ENCODE results near the gene HK3. TPM values are rescaled to one million over a fixed set of nuclear protein-coding genes. Genes with fewer than 3 reads are reported as not detected.

Gene HK3
- polyA plus RNA-seq, 1 donor from 2014 or later: 7.8 TPM

DNA sequence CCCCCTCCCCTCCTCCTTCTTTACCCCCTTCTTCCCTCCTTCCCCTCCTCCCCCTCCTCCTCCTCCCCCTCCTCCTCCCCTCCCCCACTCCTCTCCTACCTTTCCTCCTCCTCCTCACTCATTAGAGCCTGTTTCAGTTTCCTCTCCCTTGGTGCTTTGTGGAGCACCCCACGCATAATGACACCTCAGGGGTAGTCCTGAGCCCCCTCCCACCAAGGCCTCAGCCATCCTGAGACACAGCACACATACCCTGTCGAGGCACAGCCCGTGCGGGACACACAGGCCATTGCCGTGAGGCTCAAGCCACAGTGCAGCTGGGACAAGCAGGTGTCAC, 35.4 kb downstream of the HK3 start:
- H3K4me3 ChIP-seq (ENCODE audit: low read length): no peak overlapping the region
- no peaks in the 10 kb centered on the region for H3F3A ChIP-seq (ENCODE audit: insufficient read depth, low read length, poor library complexity, severe bottlenecking)
- no peaks in the 10 kb centered on the region for H3K9me2 ChIP-seq (ENCODE audit: insufficient read depth, low read length)
- H3K36me3 ChIP-seq (ENCODE audit: insufficient read depth, low read length): no peaks in the 10 kb centered on the region
- H3K27ac ChIP-seq (ENCODE audit: low read length): no peak overlapping the region
- H3K4me2 ChIP-seq (ENCODE audit: low read length): no peak overlapping the region
- H2AFZ ChIP-seq (ENCODE audit: low read depth, low read length): no peak overlapping the region
- TF ChIP-seq RAD21 (conservative IDR thresholded peaks at IDR 0.05): no peak
- TF ChIP-seq POLR2AphosphoS5 (IDR thresholded peaks at IDR 0.05): no peak
- no peak for TF ChIP-seq EP300 (conservative IDR thresholded peaks at IDR 0.05; ENCODE audit: poor library complexity, severe bottlenecking)
- TF ChIP-seq, protein P1, sequence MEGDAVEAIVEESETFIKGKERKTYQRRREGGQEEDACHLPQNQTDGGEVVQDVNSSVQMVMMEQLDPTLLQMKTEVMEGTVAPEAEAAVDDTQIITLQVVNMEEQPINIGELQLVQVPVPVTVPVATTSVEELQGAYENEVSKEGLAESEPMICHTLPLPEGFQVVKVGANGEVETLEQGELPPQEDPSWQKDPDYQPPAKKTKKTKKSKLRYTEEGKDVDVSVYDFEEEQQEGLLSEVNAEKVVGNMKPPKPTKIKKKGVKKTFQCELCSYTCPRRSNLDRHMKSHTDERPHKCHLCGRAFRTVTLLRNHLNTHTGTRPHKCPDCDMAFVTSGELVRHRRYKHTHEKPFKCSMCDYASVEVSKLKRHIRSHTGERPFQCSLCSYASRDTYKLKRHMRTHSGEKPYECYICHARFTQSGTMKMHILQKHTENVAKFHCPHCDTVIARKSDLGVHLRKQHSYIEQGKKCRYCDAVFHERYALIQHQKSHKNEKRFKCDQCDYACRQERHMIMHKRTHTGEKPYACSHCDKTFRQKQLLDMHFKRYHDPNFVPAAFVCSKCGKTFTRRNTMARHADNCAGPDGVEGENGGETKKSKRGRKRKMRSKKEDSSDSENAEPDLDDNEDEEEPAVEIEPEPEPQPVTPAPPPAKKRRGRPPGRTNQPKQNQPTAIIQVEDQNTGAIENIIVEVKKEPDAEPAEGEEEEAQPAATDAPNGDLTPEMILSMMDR (IDR thresholded peaks at IDR 0.05; ENCODE audit: poor library complexity, severe bottlenecking): no peak
- TF ChIP-seq EZH2 (IDR thresholded peaks at IDR 0.05; ENCODE audit: borderline replicate concordance, insufficient read depth, low read length, poor library complexity, severe bottlenecking): no peak
- TF ChIP-seq, protein P2, sequence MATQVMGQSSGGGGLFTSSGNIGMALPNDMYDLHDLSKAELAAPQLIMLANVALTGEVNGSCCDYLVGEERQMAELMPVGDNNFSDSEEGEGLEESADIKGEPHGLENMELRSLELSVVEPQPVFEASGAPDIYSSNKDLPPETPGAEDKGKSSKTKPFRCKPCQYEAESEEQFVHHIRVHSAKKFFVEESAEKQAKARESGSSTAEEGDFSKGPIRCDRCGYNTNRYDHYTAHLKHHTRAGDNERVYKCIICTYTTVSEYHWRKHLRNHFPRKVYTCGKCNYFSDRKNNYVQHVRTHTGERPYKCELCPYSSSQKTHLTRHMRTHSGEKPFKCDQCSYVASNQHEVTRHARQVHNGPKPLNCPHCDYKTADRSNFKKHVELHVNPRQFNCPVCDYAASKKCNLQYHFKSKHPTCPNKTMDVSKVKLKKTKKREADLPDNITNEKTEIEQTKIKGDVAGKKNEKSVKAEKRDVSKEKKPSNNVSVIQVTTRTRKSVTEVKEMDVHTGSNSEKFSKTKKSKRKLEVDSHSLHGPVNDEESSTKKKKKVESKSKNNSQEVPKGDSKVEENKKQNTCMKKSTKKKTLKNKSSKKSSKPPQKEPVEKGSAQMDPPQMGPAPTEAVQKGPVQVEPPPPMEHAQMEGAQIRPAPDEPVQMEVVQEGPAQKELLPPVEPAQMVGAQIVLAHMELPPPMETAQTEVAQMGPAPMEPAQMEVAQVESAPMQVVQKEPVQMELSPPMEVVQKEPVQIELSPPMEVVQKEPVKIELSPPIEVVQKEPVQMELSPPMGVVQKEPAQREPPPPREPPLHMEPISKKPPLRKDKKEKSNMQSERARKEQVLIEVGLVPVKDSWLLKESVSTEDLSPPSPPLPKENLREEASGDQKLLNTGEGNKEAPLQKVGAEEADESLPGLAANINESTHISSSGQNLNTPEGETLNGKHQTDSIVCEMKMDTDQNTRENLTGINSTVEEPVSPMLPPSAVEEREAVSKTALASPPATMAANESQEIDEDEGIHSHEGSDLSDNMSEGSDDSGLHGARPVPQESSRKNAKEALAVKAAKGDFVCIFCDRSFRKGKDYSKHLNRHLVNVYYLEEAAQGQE (IDR thresholded peaks at IDR 0.05; ENCODE audit: borderline replicate concordance): no peak
- no peak for TF ChIP-seq SMC3 (conservative IDR thresholded peaks at IDR 0.05; ENCODE audit: poor library complexity)
- TF ChIP-seq TAF1 (IDR thresholded peaks at IDR 0.05; ENCODE audit: low read depth): no peak
- no peak for TF ChIP-seq MXI1 (conservative IDR thresholded peaks at IDR 0.05; ENCODE audit: poor library complexity, severe bottlenecking)
- H3K9me3 ChIP-seq (ENCODE audit: low read length): no peaks in the 10 kb centered on the region
- H3K9ac ChIP-seq (ENCODE audit: low read length): no peak overlapping the region
- H3K79me2 ChIP-seq (replicated peaks; ENCODE audit: insufficient read depth, low read length): no peaks in the 10 kb centered on the region
- H3K27me3 ChIP-seq (ENCODE audit: insufficient read depth, low read depth, low read length): no peaks in the 10 kb centered on the region
- no peaks in the 10 kb centered on the region for H4K20me1 ChIP-seq (ENCODE audit: insufficient read depth)

DNA sequence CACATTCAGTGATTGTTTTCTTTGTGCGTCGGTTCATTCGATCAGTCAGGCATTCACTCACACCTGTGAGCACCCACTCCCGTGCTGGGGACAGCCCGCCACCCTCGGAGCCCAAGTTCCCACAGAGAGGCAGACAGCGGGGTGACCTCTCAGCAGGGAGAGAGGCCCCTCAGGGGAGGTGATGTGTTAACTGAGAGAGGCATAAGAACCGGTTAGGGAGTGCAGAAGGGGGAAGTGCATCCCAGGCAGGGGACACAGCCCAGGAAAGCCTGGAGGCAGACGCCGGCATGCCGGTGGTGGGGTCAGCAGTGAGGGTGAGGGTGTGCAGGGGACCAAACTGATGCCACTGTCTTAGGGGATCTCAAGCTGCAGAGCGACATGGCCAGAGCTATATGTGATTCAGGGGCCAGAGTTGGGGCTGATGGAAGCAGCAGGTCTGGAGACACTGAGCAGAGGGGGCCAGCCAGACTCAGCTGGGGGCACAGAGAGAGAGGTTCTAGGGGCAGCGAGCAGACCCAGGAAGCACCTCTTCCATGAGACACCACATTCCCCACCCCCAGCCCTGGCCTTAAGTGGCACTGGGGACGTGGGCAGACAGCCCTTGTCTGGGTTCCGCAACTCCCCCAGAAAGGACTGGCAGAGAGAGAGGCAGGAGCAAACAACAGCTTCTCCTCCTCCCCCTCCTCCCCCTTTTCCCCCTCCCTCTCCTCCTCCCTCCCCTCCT, 35.9 kb downstream of the HK3 start:
- H3K79me2 ChIP-seq (replicated peaks; ENCODE audit: insufficient read depth, low read length): no peaks in the 10 kb centered on the region
- H3K36me3 ChIP-seq (ENCODE audit: insufficient read depth, low read length): no peaks in the 10 kb centered on the region
- no peak overlapping the region for H2AFZ ChIP-seq (ENCODE audit: low read depth, low read length)
- H3K27me3 ChIP-seq (ENCODE audit: insufficient read depth, low read depth, low read length): no peaks in the 10 kb centered on the region
- H3K9me3 ChIP-seq (ENCODE audit: low read length): no peaks in the 10 kb centered on the region
- H3K27ac ChIP-seq (ENCODE audit: low read length): no peak overlapping the region
- no peak overlapping the region for H3K4me2 ChIP-seq (ENCODE audit: low read length)
- no peaks in the 10 kb centered on the region for H4K20me1 ChIP-seq (ENCODE audit: insufficient read depth)
- TF ChIP-seq EP300 (conservative IDR thresholded peaks at IDR 0.05; ENCODE audit: poor library complexity, severe bottlenecking) (no peak), EZH2 (IDR thresholded peaks at IDR 0.05; ENCODE audit: borderline replicate concordance, insufficient read depth, low read length, poor library complexity, severe bottlenecking) (no peak), POLR2AphosphoS5 (IDR thresholded peaks at IDR 0.05) (no peak), SMC3 (conservative IDR thresholded peaks at IDR 0.05; ENCODE audit: poor library complexity) (no peak), RAD21 (conservative IDR thresholded peaks at IDR 0.05) (no peak), MXI1 (conservative IDR thresholded peaks at IDR 0.05; ENCODE audit: poor library complexity, severe bottlenecking) (no peak), TAF1 (IDR thresholded peaks at IDR 0.05; ENCODE audit: low read depth) (no peak)
- TF ChIP-seq, protein P2 (IDR thresholded peaks at IDR 0.05; ENCODE audit: borderline replicate concordance): no peak
- TF ChIP-seq, protein P1 (IDR thresholded peaks at IDR 0.05; ENCODE audit: poor library complexity, severe bottlenecking): no peak
- no peak overlapping the region for H3K4me3 ChIP-seq (ENCODE audit: low read length)
- H3K9me2 ChIP-seq (ENCODE audit: insufficient read depth, low read length): no peaks in the 10 kb centered on the region
- H3F3A ChIP-seq (ENCODE audit: insufficient read depth, low read length, poor library complexity, severe bottlenecking): no peaks in the 10 kb centered on the region
- no peak overlapping the region for H3K9ac ChIP-seq (ENCODE audit: low read length)

Data from neural cell (in vitro differentiated cells).